WTC11 (cell line): Measurements from ENCODE around the gene SAMD10. TPM values are rescaled to one million over a fixed set of nuclear protein-coding genes. Genes with fewer than 3 reads are reported as not detected.

Source experiments
- microRNA-seq: library from miRNA; unstranded; fragments of <30 nt; microRNA quantifications from one replicate; pipeline ENCODE4 v1.2.0, GENCODE V29; 2022; ENCODE audit warnings: borderline number of aligned reads
- total RNA-seq: library from RNA; stranded (reverse); gene quantifications from 3 replicates; pipeline ENCODE4 v1.2.3, GENCODE V29; 2021

SAMD10 gene
- total RNA-seq, 1 experiment from 2014 or later = 6.2 TPM

Small RNA genes lying within 50 kb of the gene (microRNA-seq; reads per million reads assigned to microRNA genes)
- not detected for gene MIR1914
- not detected for gene MIR647

Other genes starting within 250 kb of the SAMD10 start
- gene LIME1, start 243.0 kb downstream of the SAMD10 start, total RNA-seq = 4.5 to 7.0 TPM (median 6.0 TPM) in 3 replicates
- gene SLC2A4RG, start 239.9 kb downstream of the SAMD10 start, total RNA-seq = 41.6 to 47.2 TPM (median 43.3 TPM) in 3 replicates
- gene ZBTB46, start 148.4 kb downstream of the SAMD10 start, total RNA-seq = 18.9 to 20.1 TPM (median 20.1 TPM) in 3 replicates
- 0.11 TPM in 1 of 3 replicates, not detected in the others for gene ABHD16B, start 118.1 kb downstream of the SAMD10 start, total RNA-seq
- 80.8 to 87.2 TPM (median 85.6 TPM) in 3 replicates for gene TPD52L2, start 114.4 kb downstream of the SAMD10 start, total RNA-seq
- gene DNAJC5, start 84.5 kb downstream of the SAMD10 start, total RNA-seq = 28.5 to 31.5 TPM (median 29.6 TPM) in 3 replicates
- gene UCKL1, start 23.2 kb downstream of the SAMD10 start, total RNA-seq = 46.8 to 51.2 TPM (median 48.0 TPM) in 3 replicates
- gene ZNF512B, start 9.7 kb downstream of the SAMD10 start, total RNA-seq = 19.9 to 23.3 TPM (median 20.5 TPM) in 3 replicates
- 79.4 to 84.6 TPM (median 80.5 TPM) in 3 replicates for gene PRPF6, start 1.5 kb upstream of the SAMD10 start, total RNA-seq
- gene C20orf204, start 56.5 kb upstream of the SAMD10 start, total RNA-seq = 1.6 to 2.4 TPM (median 2.1 TPM) in 3 replicates
- gene SOX18, start 70.0 kb upstream of the SAMD10 start, total RNA-seq = 0.73 to 0.81 TPM (median 0.80 TPM) in 3 replicates
- 55.8 to 63.6 TPM (median 63.5 TPM) in 3 replicates for gene TCEA2, start 83.6 kb upstream of the SAMD10 start, total RNA-seq
- gene RGS19, start 99.9 kb upstream of the SAMD10 start, total RNA-seq = 13.8 to 15.9 TPM (median 15.1 TPM) in 3 replicates
- 1.7 to 2.2 TPM (median 2.0 TPM) in 3 replicates for gene OPRL1, start 100.4 kb upstream of the SAMD10 start, total RNA-seq
- 0.53 to 1.7 TPM (median 0.73 TPM) in 3 replicates for gene LKAAEAR1, start 104.8 kb upstream of the SAMD10 start, total RNA-seq
- gene NPBWR2, start 127.9 kb upstream of the SAMD10 start, total RNA-seq = not detected in 3 replicates
- gene MYT1, start 184.8 kb upstream of the SAMD10 start, total RNA-seq = 1.9 to 4.3 TPM (median 2.0 TPM) in 3 replicates